ENCODE data around the gene XK.

Gene XK

DNA sequence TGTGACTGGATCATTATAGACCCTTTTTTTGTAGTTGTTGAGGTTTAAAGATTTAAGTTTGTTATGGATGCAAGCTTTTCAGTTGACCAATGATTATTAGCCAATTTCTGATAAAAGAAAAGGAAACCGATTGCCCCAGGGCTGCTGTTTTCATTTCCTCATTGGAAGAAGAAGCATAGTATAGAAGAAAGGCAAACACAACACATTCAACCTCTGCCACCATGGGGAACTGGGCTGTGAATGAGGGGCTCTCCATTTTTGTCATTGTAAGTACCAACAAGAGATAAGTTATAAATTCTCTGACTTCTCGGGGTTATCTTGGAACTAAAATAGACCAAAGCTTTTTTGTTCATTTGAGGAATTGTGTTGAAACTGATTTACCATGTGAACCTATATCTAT lies 94.3 kb downstream of the XK start, which contains the start of gene CYBB:
TSS of gene CYBB (plus strand) at position 203 of the 400 bp plus-strand sequence. CDS start at position 222, 19 bp downstream.
- DNase-seq (ENCODE audit: insufficient read length, low spot score) (no peak), FAIRE-seq (no peak)
- TF ChIP-seq, protein P1, sequence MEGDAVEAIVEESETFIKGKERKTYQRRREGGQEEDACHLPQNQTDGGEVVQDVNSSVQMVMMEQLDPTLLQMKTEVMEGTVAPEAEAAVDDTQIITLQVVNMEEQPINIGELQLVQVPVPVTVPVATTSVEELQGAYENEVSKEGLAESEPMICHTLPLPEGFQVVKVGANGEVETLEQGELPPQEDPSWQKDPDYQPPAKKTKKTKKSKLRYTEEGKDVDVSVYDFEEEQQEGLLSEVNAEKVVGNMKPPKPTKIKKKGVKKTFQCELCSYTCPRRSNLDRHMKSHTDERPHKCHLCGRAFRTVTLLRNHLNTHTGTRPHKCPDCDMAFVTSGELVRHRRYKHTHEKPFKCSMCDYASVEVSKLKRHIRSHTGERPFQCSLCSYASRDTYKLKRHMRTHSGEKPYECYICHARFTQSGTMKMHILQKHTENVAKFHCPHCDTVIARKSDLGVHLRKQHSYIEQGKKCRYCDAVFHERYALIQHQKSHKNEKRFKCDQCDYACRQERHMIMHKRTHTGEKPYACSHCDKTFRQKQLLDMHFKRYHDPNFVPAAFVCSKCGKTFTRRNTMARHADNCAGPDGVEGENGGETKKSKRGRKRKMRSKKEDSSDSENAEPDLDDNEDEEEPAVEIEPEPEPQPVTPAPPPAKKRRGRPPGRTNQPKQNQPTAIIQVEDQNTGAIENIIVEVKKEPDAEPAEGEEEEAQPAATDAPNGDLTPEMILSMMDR (IDR thresholded peaks at IDR 0.05; ENCODE audit: insufficient read depth, missing control alignments), result no peak

DNA sequence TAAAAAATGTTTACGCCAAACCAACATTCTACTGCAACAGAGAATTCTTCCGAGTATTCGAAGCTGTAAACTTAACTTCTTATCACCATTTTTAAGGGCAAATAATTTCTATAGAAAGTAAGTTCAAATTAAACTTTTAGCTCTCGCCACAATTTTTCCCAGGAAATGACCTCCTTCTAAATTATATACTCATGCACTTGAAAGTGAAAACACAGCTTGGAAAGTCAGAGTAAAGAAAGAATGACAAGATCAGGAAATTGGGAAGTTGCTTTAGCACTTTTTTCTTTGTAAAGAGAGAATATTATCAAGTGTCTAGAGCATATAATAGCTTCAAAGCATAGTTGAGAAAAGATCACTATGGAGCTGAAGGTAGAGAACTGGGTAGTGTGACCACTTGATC lies 95.5 kb downstream of the XK start:
- TF ChIP-seq, protein P1 (IDR thresholded peaks at IDR 0.05; ENCODE audit: insufficient read depth, missing control alignments), result no peak
- FAIRE-seq (no peak), DNase-seq (ENCODE audit: insufficient read length, low spot score) (no peak)

Data from D721Med (cell line).